Sigmoid colon (tissue), 4 donors: ENCODE measurements around the gene LAMA4.

ENCODE experiments used
- EP300 ChIP-seq, 4 donors: sonication (generic); formaldehyde crosslinking; IDR thresholded peaks; one replicate each; pipeline ENCODE4 v1.6.1; 2017; ENCODE audit warnings: antibody characterized with exemption in 4 of 4
- TF ChIP-seq, protein P1 (sequence below), 4 experiments: fragments of 450-650 bp in 3 of 4; fragments of 200-600 bp in 1 of 4; IDR thresholded peaks; one replicate each; pipeline ENCODE4 v1.5.1; 2016 to 2019; ENCODE audit warnings: antibody characterized with exemption in 4 of 4, mild to moderate bottlenecking in 3 of 4, moderate library complexity in 2 of 4

DNA sequence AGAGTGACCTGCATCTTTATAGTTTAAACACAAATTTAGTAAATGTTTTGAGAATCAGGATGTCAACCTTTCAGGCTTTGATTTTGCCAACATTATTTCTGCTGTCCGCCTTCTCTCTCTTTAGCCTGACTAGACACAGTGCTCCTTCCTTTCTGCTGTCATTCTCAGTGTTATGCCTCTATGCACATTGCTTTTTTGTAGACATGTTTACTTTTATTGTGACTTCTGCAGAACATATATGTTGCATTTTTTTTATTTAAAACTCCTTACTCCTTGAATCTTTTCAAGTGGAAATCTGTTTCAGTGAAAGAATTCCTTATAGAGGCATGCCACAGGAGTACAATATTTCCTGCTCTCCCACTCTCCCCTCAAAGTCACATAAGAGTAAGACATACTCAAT lies 64.2 kb downstream of the LAMA4 start:
- TF ChIP-seq, protein P1, sequence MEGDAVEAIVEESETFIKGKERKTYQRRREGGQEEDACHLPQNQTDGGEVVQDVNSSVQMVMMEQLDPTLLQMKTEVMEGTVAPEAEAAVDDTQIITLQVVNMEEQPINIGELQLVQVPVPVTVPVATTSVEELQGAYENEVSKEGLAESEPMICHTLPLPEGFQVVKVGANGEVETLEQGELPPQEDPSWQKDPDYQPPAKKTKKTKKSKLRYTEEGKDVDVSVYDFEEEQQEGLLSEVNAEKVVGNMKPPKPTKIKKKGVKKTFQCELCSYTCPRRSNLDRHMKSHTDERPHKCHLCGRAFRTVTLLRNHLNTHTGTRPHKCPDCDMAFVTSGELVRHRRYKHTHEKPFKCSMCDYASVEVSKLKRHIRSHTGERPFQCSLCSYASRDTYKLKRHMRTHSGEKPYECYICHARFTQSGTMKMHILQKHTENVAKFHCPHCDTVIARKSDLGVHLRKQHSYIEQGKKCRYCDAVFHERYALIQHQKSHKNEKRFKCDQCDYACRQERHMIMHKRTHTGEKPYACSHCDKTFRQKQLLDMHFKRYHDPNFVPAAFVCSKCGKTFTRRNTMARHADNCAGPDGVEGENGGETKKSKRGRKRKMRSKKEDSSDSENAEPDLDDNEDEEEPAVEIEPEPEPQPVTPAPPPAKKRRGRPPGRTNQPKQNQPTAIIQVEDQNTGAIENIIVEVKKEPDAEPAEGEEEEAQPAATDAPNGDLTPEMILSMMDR (IDR thresholded peaks at IDR 0.05): no peak
- TF ChIP-seq EP300 (IDR thresholded peaks at IDR 0.05): no peak
